HG03159 (cell line): ENCODE results near the gene PLEKHA1.

Source experiments
- ATAC-seq: cut with Tn5 transposase; IDR thresholded peaks from one replicate; pipeline ENCODE4 v1.9.1; 2021; ENCODE audit warnings: mild to moderate bottlenecking, moderate library complexity; ENCODE audit not compliant: unreplicated experiment

The PLEKHA1 gene

GRCh38 chr10:122475591-122476332, 101.3 kb downstream of the PLEKHA1 start:
- ATAC-seq = no peak

- ATAC-seq = no peak
Measured at GRCh38 chr10:122476333-122476695, 101.8 kb downstream of the PLEKHA1 start.

GRCh38 chr10:122477436-122477835, 102.9 kb downstream of the PLEKHA1 start:
- ATAC-seq = no peak

GRCh38 chr10:122478971-122479370, 104.5 kb downstream of the PLEKHA1 start:
- no peak for ATAC-seq

GRCh38 chr10:122480146-122480833, 105.8 kb downstream of the PLEKHA1 start:
- no peak for ATAC-seq

GRCh38 chr10:122481296-122482056, 107.0 kb downstream of the PLEKHA1 start:
- no peak for ATAC-seq
